H1 (cell line): ENCODE results near the gene HIC1. TPM values are rescaled to one million over a fixed set of nuclear protein-coding genes. Genes with fewer than 3 reads are reported as not detected.

ENCODE experiments used
- BACH1 ChIP-seq: IDR thresholded peaks from 2 replicates; pipeline ENCODE4 v1.6.1; 2012; ENCODE audit warnings: low read length, improper control_type of control experiment
- CEBPB ChIP-seq: IDR thresholded peaks from 2 replicates; pipeline ENCODE4 v1.6.1; 2012; ENCODE audit warnings: low read depth, low read length
- polyA plus RNA-seq, 7 experiments: library from polyadenylated mRNA; depleted of rRNA in 3 of 7; stranded (reverse) in 5 of 7; unstranded in 2 of 7; fragments of >200 nt in 5 of 7; fragments of 200-250 nt in 2 of 7; gene quantifications; 1 replicate in 5 of 7; 2 replicates in 1 of 7; 4 replicates in 1 of 7; pipeline versions ENCODE4 v1.2.1 to v1.2.3, GENCODE V29; 2011 to 2013; ENCODE audit warnings: missing spikeins in 2 of 7, mixed read lengths in 2 of 7
- total RNA-seq: library from RNA; stranded (reverse); fragmentation: NEBNext Ultra II Directional; extraction: Animal tissue kit (Norgen Biotek cat#: 25700); gene quantifications from 2 replicates; pipeline ENCODE4 v1.2.1, GENCODE V29; 2021
- TF ChIP-seq, protein P1 (sequence below): fragments of 300-600 bp; sonication (generic); IDR thresholded peaks from 2 replicates; pipeline ENCODE4 v1.7.1; 2012; ENCODE audit warnings: low read length, moderate library complexity, mild to moderate bottlenecking, inconsistent platforms; ENCODE audit not compliant: insufficient replicate concordance

HIC1 gene
- total and polyA plus RNA-seq, 2 of the 8 experiments (the other 6 are each of a cell fraction or from before 2014, with no cell fraction given): 0.06 to 0.09 TPM

DNA sequence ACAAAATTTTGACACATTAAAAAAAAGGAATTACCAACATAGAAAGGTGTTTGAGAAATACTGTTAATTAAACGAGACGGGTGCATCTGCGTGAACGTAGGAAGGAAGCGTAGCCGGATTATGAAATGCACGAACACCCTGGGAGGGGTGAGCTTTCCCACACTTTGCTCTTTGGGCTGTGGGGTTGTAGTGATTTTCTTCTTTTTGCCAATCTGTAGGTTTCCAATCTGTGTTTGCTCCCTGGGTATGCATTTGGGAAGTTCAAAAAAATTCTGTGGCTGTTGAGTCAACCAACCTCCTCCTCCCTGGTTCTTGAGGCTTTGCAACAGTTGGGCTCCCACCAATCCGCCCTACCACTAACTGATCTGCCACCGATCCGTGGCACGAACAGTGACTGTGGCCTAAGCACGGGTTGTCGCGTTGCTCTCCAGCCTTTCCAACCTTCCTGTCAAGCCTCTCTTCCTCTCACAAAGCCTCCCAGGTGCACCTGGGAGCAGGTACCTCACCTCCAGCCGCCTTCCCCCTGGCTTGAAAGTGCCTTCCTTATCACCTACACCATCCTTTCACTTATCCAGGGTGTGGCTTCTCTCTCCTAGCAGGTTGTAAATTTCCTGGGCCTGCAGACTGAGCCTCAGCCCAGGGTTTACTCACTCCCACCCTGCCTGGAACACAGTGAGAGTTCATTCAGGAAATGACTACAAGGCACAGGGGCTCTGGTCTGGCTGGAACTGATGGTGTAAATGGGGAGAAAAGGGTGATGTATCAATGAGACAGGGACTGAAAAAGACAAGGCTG is 46.4 kb upstream of the HIC1 start (continued):
- TF ChIP-seq, protein P1, sequence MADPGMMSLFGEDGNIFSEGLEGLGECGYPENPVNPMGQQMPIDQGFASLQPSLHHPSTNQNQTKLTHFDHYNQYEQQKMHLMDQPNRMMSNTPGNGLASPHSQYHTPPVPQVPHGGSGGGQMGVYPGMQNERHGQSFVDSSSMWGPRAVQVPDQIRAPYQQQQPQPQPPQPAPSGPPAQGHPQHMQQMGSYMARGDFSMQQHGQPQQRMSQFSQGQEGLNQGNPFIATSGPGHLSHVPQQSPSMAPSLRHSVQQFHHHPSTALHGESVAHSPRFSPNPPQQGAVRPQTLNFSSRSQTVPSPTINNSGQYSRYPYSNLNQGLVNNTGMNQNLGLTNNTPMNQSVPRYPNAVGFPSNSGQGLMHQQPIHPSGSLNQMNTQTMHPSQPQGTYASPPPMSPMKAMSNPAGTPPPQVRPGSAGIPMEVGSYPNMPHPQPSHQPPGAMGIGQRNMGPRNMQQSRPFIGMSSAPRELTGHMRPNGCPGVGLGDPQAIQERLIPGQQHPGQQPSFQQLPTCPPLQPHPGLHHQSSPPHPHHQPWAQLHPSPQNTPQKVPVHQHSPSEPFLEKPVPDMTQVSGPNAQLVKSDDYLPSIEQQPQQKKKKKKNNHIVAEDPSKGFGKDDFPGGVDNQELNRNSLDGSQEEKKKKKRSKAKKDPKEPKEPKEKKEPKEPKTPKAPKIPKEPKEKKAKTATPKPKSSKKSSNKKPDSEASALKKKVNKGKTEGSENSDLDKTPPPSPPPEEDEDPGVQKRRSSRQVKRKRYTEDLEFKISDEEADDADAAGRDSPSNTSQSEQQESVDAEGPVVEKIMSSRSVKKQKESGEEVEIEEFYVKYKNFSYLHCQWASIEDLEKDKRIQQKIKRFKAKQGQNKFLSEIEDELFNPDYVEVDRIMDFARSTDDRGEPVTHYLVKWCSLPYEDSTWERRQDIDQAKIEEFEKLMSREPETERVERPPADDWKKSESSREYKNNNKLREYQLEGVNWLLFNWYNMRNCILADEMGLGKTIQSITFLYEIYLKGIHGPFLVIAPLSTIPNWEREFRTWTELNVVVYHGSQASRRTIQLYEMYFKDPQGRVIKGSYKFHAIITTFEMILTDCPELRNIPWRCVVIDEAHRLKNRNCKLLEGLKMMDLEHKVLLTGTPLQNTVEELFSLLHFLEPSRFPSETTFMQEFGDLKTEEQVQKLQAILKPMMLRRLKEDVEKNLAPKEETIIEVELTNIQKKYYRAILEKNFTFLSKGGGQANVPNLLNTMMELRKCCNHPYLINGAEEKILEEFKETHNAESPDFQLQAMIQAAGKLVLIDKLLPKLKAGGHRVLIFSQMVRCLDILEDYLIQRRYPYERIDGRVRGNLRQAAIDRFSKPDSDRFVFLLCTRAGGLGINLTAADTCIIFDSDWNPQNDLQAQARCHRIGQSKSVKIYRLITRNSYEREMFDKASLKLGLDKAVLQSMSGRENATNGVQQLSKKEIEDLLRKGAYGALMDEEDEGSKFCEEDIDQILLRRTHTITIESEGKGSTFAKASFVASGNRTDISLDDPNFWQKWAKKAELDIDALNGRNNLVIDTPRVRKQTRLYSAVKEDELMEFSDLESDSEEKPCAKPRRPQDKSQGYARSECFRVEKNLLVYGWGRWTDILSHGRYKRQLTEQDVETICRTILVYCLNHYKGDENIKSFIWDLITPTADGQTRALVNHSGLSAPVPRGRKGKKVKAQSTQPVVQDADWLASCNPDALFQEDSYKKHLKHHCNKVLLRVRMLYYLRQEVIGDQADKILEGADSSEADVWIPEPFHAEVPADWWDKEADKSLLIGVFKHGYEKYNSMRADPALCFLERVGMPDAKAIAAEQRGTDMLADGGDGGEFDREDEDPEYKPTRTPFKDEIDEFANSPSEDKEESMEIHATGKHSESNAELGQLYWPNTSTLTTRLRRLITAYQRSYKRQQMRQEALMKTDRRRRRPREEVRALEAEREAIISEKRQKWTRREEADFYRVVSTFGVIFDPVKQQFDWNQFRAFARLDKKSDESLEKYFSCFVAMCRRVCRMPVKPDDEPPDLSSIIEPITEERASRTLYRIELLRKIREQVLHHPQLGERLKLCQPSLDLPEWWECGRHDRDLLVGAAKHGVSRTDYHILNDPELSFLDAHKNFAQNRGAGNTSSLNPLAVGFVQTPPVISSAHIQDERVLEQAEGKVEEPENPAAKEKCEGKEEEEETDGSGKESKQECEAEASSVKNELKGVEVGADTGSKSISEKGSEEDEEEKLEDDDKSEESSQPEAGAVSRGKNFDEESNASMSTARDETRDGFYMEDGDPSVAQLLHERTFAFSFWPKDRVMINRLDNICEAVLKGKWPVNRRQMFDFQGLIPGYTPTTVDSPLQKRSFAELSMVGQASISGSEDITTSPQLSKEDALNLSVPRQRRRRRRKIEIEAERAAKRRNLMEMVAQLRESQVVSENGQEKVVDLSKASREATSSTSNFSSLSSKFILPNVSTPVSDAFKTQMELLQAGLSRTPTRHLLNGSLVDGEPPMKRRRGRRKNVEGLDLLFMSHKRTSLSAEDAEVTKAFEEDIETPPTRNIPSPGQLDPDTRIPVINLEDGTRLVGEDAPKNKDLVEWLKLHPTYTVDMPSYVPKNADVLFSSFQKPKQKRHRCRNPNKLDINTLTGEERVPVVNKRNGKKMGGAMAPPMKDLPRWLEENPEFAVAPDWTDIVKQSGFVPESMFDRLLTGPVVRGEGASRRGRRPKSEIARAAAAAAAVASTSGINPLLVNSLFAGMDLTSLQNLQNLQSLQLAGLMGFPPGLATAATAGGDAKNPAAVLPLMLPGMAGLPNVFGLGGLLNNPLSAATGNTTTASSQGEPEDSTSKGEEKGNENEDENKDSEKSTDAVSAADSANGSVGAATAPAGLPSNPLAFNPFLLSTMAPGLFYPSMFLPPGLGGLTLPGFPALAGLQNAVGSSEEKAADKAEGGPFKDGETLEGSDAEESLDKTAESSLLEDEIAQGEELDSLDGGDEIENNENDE: no peak
- no peak for TF ChIP-seq CEBPB
- TF ChIP-seq BACH1: no peak
